Activated naive CD8-positive, alpha-beta T cell treated with anti-CD3 and anti-CD28 coated beads, Interleukin-2, amount 50 U/mL, for 16 hours (primary cell): Measurements from ENCODE around the gene TYROBP.
"Not testable (repeated sequence)": the region's sequence is repeated elsewhere in the genome, so short reads cannot be mapped to it uniquely, and the experiment has no call there.

ENCODE experiments used
- DNase-seq: peaks from one replicate; pipeline ENCODE4 v3.0.0-alpha.2; 2020; ENCODE audit warnings: low read depth, low spot score

TYROBP gene

GRCh38 chr19:35871611-35872010, 36.5 kb downstream of the TYROBP start:
- no peak for DNase-seq

- no peak for DNase-seq
Observed at GRCh38 chr19:35870798-35871197, 37.3 kb downstream of the TYROBP start.

- DNase-seq: not testable (repeated sequence)
Observed at GRCh38 chr19:35870124-35870736, 37.9 kb downstream of the TYROBP start.

GRCh38 chr19:35869327-35870123, 38.6 kb downstream of the TYROBP start:
- DNase-seq: peak; percentile 66

DNA sequence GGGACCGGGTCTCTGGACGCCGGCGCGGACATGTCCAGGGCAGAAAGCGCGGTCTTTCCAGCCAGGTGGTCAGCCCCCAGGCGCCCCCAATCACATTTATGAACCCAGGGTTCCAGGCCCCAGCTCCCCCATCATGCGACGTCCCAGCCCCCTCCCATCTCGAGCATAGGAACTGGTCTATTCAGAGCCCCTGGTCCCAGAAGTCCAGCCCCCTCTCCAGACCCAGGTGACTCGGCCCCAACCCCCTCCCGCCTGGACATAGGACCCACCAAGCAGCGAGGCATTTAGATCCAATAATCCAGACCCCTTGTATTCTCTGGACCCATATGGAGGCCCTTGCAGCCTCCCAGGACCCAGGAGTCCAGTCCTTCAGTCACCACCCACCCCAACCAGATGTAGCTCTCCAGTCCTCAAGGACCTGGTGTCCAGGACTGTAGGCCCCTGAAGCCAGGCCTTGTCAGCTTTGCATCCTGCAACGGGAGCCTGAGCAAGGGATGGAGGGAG, 39.2 kb downstream of the TYROBP start:
- DNase-seq: no peak

- DNase-seq: peak; percentile 53
Observed at GRCh38 chr19:35868172-35868822, 39.8 kb downstream of the TYROBP start, which contains the start of gene APLP1. APLP1 (plus strand) TSS chr19:35868574; CDS start chr19:35868637, 63 bp downstream.

DNA sequence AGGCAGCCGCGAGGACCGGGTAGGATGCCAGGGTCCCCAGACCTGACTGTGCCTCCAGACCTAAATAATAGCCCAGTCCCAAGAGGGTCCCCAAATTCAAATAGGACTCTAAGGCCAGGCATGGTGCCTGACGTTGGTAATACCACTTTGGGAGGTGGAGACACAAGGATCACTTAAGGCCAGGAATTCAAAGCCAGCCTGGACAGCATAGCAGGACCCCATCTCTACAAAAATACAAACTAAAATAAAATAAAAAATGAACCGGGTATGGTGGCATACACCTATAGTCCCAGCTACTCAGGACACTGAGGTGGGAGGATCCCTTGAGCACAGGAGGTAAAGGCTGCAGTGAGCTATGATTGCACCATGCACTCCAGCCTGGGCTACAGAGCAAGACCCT, 45.1 kb downstream of the TYROBP start:
- no peak for DNase-seq

GRCh38 chr19:35862528-35862927, 45.6 kb downstream of the TYROBP start:
- DNase-seq: no peak

DNA sequence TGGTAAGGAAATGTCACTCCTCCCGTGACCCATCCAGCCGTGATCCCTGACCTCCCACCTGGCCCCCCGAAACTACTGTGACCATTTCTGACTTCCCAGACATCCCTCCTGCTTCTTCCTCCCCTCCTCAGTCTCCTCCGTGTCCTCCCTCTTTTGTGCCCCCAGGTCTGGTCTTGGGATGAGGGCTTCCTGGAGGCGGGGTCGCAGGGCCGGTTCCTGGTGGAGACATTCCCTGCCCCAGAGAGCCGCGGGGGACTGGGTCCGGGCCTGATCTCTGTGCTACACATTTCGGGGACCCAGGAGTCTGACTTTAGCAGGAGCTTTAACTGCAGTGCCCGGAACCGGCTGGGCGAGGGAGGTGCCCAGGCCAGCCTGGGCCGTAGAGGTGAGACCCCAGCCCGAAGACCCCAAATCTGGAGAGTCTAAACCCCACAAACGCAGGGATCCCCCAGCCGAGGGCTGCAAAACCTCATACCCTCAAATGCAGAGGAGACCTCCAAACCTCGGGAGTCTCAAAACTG, 46.4 kb downstream of the TYROBP start:
- DNase-seq: no peak

DNA sequence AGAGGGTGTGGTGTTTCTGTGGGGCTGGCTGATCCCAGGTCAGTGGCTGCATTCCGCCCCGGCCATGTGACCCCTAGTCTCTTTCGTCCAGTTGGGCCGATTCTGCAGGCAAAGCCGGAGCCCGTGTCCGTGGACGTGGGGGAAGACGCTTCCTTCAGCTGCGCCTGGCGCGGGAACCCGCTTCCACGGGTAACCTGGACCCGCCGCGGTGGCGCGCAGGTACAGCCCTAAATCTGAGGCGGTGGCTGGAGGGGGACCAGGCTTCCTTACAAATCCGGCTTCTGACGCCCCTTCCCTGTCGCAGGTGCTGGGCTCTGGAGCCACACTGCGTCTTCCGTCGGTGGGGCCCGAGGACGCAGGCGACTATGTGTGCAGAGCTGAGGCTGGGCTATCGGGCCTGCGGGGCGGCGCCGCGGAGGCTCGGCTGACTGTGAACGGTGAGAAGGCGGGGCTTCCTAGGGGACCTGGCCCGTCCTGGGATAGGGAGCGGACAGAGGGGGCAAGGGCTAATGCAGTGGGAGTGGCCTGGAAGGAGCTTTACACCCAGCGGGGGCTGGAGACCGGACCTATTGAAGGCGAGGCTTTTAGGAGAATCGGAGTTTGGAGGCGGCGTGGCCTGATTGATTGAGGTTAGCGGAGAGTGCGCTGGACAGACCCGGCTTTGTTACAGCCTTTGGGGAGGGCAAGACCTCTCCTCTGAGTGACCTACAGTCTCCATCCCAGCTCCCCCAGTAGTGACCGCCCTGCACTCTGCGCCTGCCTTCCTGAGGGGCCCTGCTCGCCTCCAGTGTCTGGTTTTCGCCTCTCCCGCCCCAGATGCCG, 47.1 kb downstream of the TYROBP start:
- no peak for DNase-seq

DNA sequence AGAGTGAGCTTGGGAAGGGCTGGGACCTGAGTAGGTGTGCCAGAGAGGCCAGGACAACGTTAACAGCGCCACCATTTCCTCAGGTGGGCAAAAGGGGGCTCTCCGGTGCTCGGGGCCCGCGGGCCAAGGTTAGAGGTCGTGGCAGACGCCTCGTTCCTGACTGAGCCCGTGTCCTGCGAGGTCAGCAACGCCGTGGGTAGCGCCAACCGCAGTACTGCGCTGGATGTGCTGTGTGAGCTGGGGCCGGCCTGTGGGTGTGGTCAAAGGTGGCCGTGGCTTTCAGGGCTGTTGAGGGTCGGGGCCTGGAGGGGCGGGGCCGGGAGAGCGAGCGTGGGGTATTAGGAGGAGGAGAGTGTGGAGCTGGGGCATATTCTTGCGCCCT, 47.7 kb downstream of the TYROBP start:
- no peak for DNase-seq

DNA sequence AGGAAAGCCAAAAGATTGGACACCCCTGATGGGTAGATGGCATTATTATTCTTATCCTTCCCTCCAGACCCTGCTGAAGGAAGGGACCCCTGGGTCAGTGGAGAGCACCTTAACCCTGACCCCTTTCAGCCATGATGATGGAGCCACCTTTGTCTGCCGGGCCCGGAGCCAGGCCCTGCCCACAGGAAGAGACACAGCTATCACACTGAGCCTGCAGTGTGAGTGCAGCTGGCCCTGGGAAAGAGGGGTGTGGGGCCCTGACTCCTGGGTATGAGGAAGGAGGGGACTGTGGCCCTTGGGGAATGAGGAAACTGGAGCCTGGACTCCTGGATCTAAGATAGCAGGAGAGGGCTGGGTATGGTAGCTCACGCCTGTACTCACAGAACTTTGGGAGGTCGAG, 48.7 kb downstream of the TYROBP start:
- no peak for DNase-seq

DNA sequence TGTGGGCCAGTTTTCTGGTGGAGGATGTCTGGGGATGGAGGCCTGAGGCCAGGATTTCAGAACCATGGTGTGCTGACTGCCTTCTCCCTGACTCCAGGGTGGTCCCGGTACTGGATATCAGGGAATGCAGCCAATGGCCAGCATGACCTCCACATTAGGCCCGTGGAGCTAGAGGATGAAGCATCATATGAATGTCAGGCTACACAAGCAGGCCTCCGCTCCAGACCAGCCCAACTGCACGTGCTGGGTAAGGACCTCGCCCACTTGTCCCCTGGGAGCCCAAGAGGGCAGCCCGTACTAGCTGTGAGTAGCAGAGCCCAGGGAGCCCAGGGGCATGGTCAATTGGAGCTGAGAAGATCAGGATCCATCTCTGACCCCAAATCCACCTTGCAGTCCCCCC, 49.8 kb downstream of the TYROBP start:
- DNase-seq: no peak

DNA sequence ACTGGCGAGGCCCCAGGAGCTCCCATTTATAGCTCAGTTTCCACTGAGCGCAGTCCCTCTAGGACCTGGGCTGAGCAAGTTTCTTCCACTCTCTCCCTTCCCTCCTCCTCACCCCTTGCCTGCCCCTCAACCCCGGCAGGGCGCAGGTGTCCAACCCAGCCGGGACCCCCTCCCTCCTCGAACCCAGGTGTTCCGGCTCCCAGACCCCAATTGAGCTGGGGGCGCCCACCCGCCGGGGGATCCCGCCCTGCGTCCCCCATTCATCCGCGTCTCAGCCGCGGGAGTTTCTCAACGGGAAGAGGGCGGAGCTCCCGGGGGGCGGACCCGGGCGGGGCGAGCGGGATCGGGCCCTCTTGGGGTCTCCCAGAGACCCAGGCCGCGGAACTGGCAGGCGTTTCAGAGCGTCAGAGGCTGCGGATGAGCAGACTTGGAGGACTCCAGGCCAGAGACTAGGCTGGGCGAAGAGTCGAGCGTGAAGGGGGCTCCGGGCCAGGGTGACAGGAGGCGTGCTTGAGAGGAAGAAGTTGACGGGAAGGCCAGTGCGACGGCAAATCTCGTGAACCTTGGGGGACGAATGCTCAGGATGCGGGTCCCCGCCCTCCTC, 51.4 kb downstream of the TYROBP start, which contains the start of gene KIRREL2:
Gene KIRREL2 (plus strand): TSS at position 366 of the 604 bp plus-strand sequence. CDS start 209 bp downstream, at position 575.
- DNase-seq: no peak
